ENCODE data around the gene PRKG1. TPM values are rescaled to one million over a fixed set of nuclear protein-coding genes. Genes with fewer than 3 reads are reported as not detected.

Gene PRKG1
- total and polyA plus RNA-seq, 2 donors (not counting 1 experiment from before 2014, with no cell fraction given), result not detected

DNA sequence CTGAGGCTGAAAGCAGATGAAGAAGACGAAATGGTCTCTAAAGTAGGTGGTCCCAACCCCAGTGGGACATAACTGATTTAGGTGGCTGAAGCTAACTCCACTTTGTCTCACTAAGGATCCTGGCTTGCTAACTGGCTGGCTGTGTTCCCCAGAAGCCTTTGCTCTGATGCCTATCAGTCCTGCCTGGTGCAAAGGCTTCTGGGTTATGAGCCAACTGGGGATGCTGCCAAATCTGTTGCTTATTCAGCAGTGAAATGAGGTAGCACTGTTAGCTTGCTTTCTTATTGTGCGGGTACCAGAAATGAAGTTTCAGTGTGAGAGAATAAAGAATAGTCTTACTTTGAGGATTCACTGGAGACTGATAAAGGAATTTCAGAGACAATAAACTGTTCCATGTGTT is 18.1 kb downstream of the PRKG1 start:
- Histone ChIP-seq H3K9ac (ENCODE audit: low read length) (no peak overlapping the region), H2AFZ (ENCODE audit: insufficient read depth, low read depth, low read length, poor library complexity, severe bottlenecking) (no peak overlapping the region), H3K79me2 (ENCODE audit: control insufficient read depth, insufficient read depth, low read length) (no peaks in the 10 kb centered on the region), H3K36me3 (replicated peaks in 1 of 2; ENCODE audit: control extremely low read depth in 1 of 2, control insufficient read depth in 1 of 2, extremely low read depth in 1 of 2, insufficient read depth in 2 of 2, low read length in 1 of 2) (no peaks in the 10 kb centered on the region), H3K4me1 (ENCODE audit: control insufficient read depth in 2 of 2, insufficient read depth in 2 of 2, low read length in 2 of 2) (no peaks in the 10 kb centered on the region), H4K20me1 (ENCODE audit: control insufficient read depth, insufficient read depth, low read length, poor library complexity, severe bottlenecking) (no peaks in the 10 kb centered on the region), H3K9me3 (ENCODE audit: control extremely low read depth in 1 of 3, control insufficient read depth in 2 of 3, insufficient read depth in 1 of 3, low read length in 2 of 3) (no peaks in the 10 kb centered on the region), H3K27me3 (replicated peaks in 1 of 4; ENCODE audit: control extremely low read depth in 1 of 4, control insufficient read depth in 3 of 4, insufficient read depth in 4 of 4, low read length in 3 of 4) (peaks cover 0 to 4% (median 0%) of the 10 kb centered on the region in 4 experiments), H3K4me2 (replicated peaks; ENCODE audit: low read depth, low read length, poor library complexity, severe bottlenecking) (no peak overlapping the region), H3K27ac (ENCODE audit: low read length in 2 of 2) (no peak overlapping the region), H3K4me3 (ENCODE audit: control extremely low read depth in 1 of 5, extremely low read depth in 1 of 5, insufficient read depth in 1 of 5, low read depth in 2 of 5, low read length in 4 of 5) (no peak overlapping the region)
- no peak for TF ChIP-seq EZH2 (IDR thresholded peaks at IDR 0.05; ENCODE audit: borderline replicate concordance, insufficient read depth, low read depth, low read length, poor library complexity, severe bottlenecking)
- TF ChIP-seq, protein P1, sequence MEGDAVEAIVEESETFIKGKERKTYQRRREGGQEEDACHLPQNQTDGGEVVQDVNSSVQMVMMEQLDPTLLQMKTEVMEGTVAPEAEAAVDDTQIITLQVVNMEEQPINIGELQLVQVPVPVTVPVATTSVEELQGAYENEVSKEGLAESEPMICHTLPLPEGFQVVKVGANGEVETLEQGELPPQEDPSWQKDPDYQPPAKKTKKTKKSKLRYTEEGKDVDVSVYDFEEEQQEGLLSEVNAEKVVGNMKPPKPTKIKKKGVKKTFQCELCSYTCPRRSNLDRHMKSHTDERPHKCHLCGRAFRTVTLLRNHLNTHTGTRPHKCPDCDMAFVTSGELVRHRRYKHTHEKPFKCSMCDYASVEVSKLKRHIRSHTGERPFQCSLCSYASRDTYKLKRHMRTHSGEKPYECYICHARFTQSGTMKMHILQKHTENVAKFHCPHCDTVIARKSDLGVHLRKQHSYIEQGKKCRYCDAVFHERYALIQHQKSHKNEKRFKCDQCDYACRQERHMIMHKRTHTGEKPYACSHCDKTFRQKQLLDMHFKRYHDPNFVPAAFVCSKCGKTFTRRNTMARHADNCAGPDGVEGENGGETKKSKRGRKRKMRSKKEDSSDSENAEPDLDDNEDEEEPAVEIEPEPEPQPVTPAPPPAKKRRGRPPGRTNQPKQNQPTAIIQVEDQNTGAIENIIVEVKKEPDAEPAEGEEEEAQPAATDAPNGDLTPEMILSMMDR (IDR thresholded peaks at IDR 0.05), result no peak
- intact Hi-C loops (cut with micrococcal nuclease), result no loop called here
- Mint-ChIP-seq H3K27me3 (no peaks in the 10 kb centered on the region), H3K4me3 (no peak overlapping the region), H3K4me1 (no peaks in the 10 kb centered on the region), H3K27ac (no peak overlapping the region), H3K9me3 (ENCODE audit: insufficient read depth) (no peaks in the 10 kb centered on the region)
- ChIA-PET CTCF (no interaction called here), POLR2A (no interaction called here)
- WGBS (ENCODE audit: insufficient coverage), result 88% methylated on average over 2 of the region's 2 CpGs
- no peak for DNase-seq
- ATAC-seq (ENCODE audit: low read depth), result no peak

DNA sequence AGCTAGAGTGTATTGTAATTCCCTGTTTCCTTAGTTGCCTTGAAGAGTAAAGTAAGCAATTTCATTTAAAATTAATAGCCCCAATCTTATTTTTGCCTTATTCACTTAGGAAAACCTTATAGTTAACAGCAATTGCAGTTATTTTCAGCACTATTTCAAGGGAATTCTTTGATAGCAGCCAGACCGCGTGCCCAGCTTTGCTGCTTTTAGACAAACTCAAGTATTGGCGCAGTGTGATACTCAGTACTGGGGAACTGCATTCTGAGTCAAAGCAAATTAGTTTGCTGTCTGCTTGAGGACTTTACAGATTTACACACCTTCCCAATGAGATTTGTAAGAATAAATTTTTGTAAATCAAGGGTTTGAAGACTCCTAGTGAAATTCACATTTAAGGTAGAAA is 21.2 kb downstream of the PRKG1 start:
- Histone ChIP-seq H3K4me3 (ENCODE audit: control extremely low read depth in 1 of 5, extremely low read depth in 1 of 5, insufficient read depth in 1 of 5, low read depth in 2 of 5, low read length in 4 of 5) (no peak overlapping the region), H3K79me2 (ENCODE audit: control insufficient read depth, insufficient read depth, low read length) (no peaks in the 10 kb centered on the region), H2AFZ (ENCODE audit: insufficient read depth, low read depth, low read length, poor library complexity, severe bottlenecking) (no peak overlapping the region), H3K4me2 (replicated peaks; ENCODE audit: low read depth, low read length, poor library complexity, severe bottlenecking) (no peak overlapping the region), H4K20me1 (ENCODE audit: control insufficient read depth, insufficient read depth, low read length, poor library complexity, severe bottlenecking) (no peaks in the 10 kb centered on the region), H3K27ac (ENCODE audit: low read length in 2 of 2) (no peak overlapping the region), H3K9ac (ENCODE audit: low read length) (no peak overlapping the region), H3K9me3 (ENCODE audit: control extremely low read depth in 1 of 3, control insufficient read depth in 2 of 3, insufficient read depth in 1 of 3, low read length in 2 of 3) (no peaks in the 10 kb centered on the region), H3K27me3 (replicated peaks in 1 of 4; ENCODE audit: control extremely low read depth in 1 of 4, control insufficient read depth in 3 of 4, insufficient read depth in 4 of 4, low read length in 3 of 4) (peaks cover 0 to 4% (median 0%) of the 10 kb centered on the region in 4 experiments), H3K4me1 (ENCODE audit: control insufficient read depth in 2 of 2, insufficient read depth in 2 of 2, low read length in 2 of 2) (no peaks in the 10 kb centered on the region), H3K36me3 (replicated peaks in 1 of 2; ENCODE audit: control extremely low read depth in 1 of 2, control insufficient read depth in 1 of 2, extremely low read depth in 1 of 2, insufficient read depth in 2 of 2, low read length in 1 of 2) (no peaks in the 10 kb centered on the region)
- no peak for ATAC-seq (ENCODE audit: low read depth)
- H3K9me3 Mint-ChIP-seq (ENCODE audit: insufficient read depth), result no peaks in the 10 kb centered on the region
- TF ChIP-seq, protein P1 (IDR thresholded peaks at IDR 0.05), result no peak
- no peak for TF ChIP-seq EZH2 (IDR thresholded peaks at IDR 0.05; ENCODE audit: borderline replicate concordance, insufficient read depth, low read depth, low read length, poor library complexity, severe bottlenecking)
- intact Hi-C loops (cut with micrococcal nuclease), result no loop called here
- no peaks in the 10 kb centered on the region for H3K4me1 Mint-ChIP-seq
- H3K27ac Mint-ChIP-seq, result no peak overlapping the region
- no peak for DNase-seq
- ChIA-PET CTCF (no interaction called here), POLR2A (no interaction called here)
- no peak overlapping the region for H3K4me3 Mint-ChIP-seq
- WGBS (ENCODE audit: insufficient coverage), result no CpG with 5 or more reads among the region's 3 CpGs
- H3K27me3 Mint-ChIP-seq, result peaks cover 3% of the 10 kb centered on the region

All from B cell (primary cell).